RWPE1 (cell line): Measurements from ENCODE around the gene HIRA.
A peak's percentile ranks its signal among the peaks of the same experiment; 100 is the strongest.
"Not testable (repeated sequence)": the region's sequence is repeated elsewhere in the genome, so short reads cannot be mapped to it uniquely, and the experiment has no call there.

Source experiments
- CTCF ChIA-PET: fragments of 350-600 bp; sonication (Branson Sonifier 250); formaldehyde crosslinking; extraction: SDS; loops from one replicate; lab custom pipeline; 2021; lab: Yijun Ruan, JAX
- POLR2A ChIA-PET: fragments of 400-600 bp; formaldehyde crosslinking; extraction: SDS; loops from one replicate; lab custom pipeline; 2020; ENCODE audit warnings: antibody characterized with exemption; ENCODE audit not compliant: low non-redundant PET; lab: Yijun Ruan, JAX
- DNase-seq: peaks from one replicate; pipeline ENCODE4 v3.0.0; 2012; ENCODE audit warnings: low spot score
- H3K27ac ChIP-seq: fragments of 450-650 bp; 2 replicates; pipeline ENCODE4 v1.5.1; 2017
- CTCF ChIP-seq: fragments of 450-650 bp; conservative IDR thresholded peaks from 2 replicates; pipeline ENCODE4 v1.5.1; 2017; ENCODE audit warnings: low read depth, mild to moderate bottlenecking

The HIRA gene

GRCh38 chr22:19331474-19331873, 100.1 kb downstream of the HIRA start:
- ChIA-PET POLR2A (no interaction called here), CTCF (interaction anchor here (0.6 kb wide), 1 partner anchor 12 kb away, joined by 3 read pairs; no protein-coding TSS in a partner anchor)
- DNase-seq = no peak
- TF ChIP-seq CTCF = no peak
- no peak overlapping the region for H3K27ac ChIP-seq

GRCh38 chr22:19330865-19331418, 100.6 kb downstream of the HIRA start:
- POLR2A ChIA-PET = no interaction called here

GRCh38 chr22:19330205-19330604, 101.3 kb downstream of the HIRA start:
- DNase-seq, H3K27ac ChIP-seq, CTCF ChIA-PET, POLR2A ChIA-PET: not testable (repeated sequence)

More at GRCh38 chr22:19330865-19331418, 100.6 kb downstream of the HIRA start:
- no peak for TF ChIP-seq CTCF
- DNase-seq = no peak
- no peak overlapping the region for H3K27ac ChIP-seq
- CTCF ChIA-PET = no interaction called here

GRCh38 chr22:19329454-19329853, 102.1 kb downstream of the HIRA start:
- TF ChIP-seq CTCF = no peak
- ChIA-PET POLR2A (no interaction called here), CTCF (no interaction called here)
- DNase-seq = no peak
- H3K27ac ChIP-seq = no peak overlapping the region

GRCh38 chr22:19325296-19325948, 106.1 kb downstream of the HIRA start:
- ChIA-PET POLR2A (no interaction called here), CTCF (no interaction called here)
- DNase-seq = peak; percentile 5
- no peak for TF ChIP-seq CTCF
- no peak overlapping the region for H3K27ac ChIP-seq

GRCh38 chr22:19323420-19323819, 108.1 kb downstream of the HIRA start:
- POLR2A ChIA-PET = interaction anchor here (0.7 kb wide), 1 partner anchor 17 kb away, joined by 3 read pairs; no protein-coding TSS in a partner anchor
- CTCF ChIA-PET, DNase-seq, H3K27ac ChIP-seq: not testable (repeated sequence)

GRCh38 chr22:19321757-19322156, 109.8 kb downstream of the HIRA start:
- no peak for TF ChIP-seq CTCF
- ChIA-PET POLR2A (no interaction called here), CTCF (no interaction called here)
- DNase-seq = no peak
- H3K27ac ChIP-seq = no peak overlapping the region

- CTCF ChIA-PET = interaction anchor here (0.6 kb wide), 1 partner anchor 447 kb away, joined by 7 read pairs; no protein-coding TSS in a partner anchor
- H3K27ac ChIP-seq, DNase-seq, POLR2A ChIA-PET: not testable (repeated sequence)
Observed at GRCh38 chr22:19320136-19320535, 111.4 kb downstream of the HIRA start.
